Measurements from ENCODE around the gene TMEM161A. TPM values are rescaled to one million over a fixed set of nuclear protein-coding genes. Genes with fewer than 3 reads are reported as not detected.

TMEM161A gene
- total RNA-seq, 1 donor from 2014 or later = 24.5 TPM

DNA sequence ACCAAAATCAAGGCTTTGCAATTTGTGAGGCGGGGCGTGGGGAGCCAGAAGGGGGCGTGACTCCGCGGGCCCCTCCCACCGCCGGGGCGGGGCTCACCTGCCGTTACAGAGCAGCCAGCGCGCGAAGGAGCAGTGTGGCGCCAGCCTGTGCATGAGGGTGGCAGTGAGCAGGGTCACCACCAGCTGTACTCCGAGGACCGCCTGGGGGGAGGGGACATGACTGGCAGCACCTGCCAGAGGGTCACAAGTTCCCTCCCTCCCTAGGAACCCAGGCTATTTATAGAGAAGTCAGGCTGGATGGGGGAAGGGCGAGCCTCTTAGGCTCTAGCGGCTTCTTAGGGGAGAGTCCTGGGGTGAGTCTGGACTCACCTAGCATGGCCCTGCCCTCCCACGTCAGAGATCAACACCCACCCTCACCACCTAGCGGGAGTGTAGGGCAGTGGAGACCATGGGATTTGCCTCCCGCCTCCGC lies 3.6 kb downstream of the TMEM161A start:
- no peaks in the 10 kb centered on the region for H3K36me3 ChIP-seq (ENCODE audit: control insufficient read depth, insufficient read depth, low read length)
- TF ChIP-seq, protein P1, sequence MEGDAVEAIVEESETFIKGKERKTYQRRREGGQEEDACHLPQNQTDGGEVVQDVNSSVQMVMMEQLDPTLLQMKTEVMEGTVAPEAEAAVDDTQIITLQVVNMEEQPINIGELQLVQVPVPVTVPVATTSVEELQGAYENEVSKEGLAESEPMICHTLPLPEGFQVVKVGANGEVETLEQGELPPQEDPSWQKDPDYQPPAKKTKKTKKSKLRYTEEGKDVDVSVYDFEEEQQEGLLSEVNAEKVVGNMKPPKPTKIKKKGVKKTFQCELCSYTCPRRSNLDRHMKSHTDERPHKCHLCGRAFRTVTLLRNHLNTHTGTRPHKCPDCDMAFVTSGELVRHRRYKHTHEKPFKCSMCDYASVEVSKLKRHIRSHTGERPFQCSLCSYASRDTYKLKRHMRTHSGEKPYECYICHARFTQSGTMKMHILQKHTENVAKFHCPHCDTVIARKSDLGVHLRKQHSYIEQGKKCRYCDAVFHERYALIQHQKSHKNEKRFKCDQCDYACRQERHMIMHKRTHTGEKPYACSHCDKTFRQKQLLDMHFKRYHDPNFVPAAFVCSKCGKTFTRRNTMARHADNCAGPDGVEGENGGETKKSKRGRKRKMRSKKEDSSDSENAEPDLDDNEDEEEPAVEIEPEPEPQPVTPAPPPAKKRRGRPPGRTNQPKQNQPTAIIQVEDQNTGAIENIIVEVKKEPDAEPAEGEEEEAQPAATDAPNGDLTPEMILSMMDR (IDR thresholded peaks at IDR 0.05; ENCODE audit: insufficient read depth, low read length, poor library complexity, severe bottlenecking) = no peak
- no peak for DNase-seq (ENCODE audit: low read depth)
- H3K4me3 ChIP-seq (ENCODE audit: low read depth, low read length) = no peak overlapping the region
- H3K27me3 ChIP-seq (ENCODE audit: control insufficient read depth, insufficient read depth, low read length) = no peaks in the 10 kb centered on the region

DNA sequence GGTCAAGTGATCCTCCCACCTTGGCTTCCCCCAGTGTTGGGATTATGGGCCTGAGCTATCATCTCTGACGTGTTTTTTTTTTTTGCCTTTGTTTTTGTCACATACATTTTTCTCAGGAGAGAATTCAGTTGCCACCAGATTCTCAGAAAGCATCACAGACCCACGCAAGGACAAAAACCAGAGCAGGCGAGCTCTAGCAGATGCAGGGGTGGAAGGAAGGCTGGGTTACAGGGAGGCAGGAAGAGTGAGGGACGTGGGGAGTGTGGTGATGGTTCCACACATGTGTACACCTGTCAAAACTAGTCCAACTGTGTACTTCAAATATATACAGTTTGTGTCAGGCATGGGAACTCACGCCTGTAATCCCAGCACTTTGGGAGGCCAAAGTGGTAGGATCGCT lies 4.3 kb downstream of the TMEM161A start:
- TF ChIP-seq, protein P1 (IDR thresholded peaks at IDR 0.05; ENCODE audit: insufficient read depth, low read length, poor library complexity, severe bottlenecking) = no peak
- Histone ChIP-seq H3K4me3 (ENCODE audit: low read depth, low read length) (no peak overlapping the region), H3K27me3 (ENCODE audit: control insufficient read depth, insufficient read depth, low read length) (no peaks in the 10 kb centered on the region), H3K36me3 (ENCODE audit: control insufficient read depth, insufficient read depth, low read length) (no peaks in the 10 kb centered on the region)
- DNase-seq (ENCODE audit: low read depth) = no peak

DNA sequence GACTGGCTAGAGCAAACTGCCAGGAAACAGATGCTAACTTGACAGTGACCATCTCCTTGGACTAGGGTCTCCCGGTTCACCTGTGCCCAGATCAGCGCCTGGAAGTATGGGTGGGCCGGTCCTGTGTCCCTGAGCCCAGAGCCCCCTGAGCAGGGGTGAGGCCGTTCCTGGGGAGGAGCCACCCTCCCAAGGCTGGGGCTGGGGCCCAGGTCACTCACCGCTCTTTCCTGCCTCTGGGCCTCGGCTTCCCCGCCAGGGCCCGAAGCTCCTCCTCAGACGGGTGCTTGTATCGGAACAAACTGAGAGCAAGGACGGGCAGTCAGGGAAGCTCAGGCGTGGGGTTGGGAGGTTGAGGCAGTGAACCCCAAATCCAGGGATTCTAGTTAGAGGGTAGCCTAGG lies 5.4 kb downstream of the TMEM161A start:
- no peaks in the 10 kb centered on the region for H3K27me3 ChIP-seq (ENCODE audit: control insufficient read depth, insufficient read depth, low read length)
- H3K4me3 ChIP-seq (ENCODE audit: low read depth, low read length) = no peak overlapping the region
- DNase-seq (ENCODE audit: low read depth) = no peak
- TF ChIP-seq, protein P1 (IDR thresholded peaks at IDR 0.05; ENCODE audit: insufficient read depth, low read length, poor library complexity, severe bottlenecking) = no peak
- H3K36me3 ChIP-seq (ENCODE audit: control insufficient read depth, insufficient read depth, low read length) = no peaks in the 10 kb centered on the region

DNA sequence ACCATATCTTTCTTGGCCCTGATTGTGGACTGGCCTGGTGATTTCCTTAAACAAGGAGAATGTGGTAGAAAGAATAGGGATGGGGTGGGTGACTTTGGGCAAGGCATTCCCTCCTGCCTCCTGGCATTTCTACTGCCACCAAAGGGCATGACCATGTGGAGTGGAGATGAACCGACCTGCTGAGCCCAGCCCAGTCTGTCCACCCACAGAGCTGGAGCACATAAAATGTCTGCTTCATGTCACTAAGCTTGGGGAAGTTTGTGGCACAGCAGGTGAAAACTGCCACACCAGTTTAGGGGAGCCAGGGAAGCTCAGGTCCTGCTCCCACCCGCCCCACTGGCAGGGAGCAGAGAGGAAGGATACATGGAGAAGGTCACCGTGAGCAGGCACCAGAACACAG lies 6.3 kb downstream of the TMEM161A start:
- no peaks in the 10 kb centered on the region for H3K27me3 ChIP-seq (ENCODE audit: control insufficient read depth, insufficient read depth, low read length)
- no peak for DNase-seq (ENCODE audit: low read depth)
- no peaks in the 10 kb centered on the region for H3K36me3 ChIP-seq (ENCODE audit: control insufficient read depth, insufficient read depth, low read length)
- no peak overlapping the region for H3K4me3 ChIP-seq (ENCODE audit: low read depth, low read length)
- TF ChIP-seq, protein P1 (IDR thresholded peaks at IDR 0.05; ENCODE audit: insufficient read depth, low read length, poor library complexity, severe bottlenecking) = no peak

- H3K4me3 ChIP-seq (ENCODE audit: low read depth, low read length) = no peak overlapping the region
- TF ChIP-seq, protein P1 (IDR thresholded peaks at IDR 0.05; ENCODE audit: insufficient read depth, low read length, poor library complexity, severe bottlenecking) = no peak
- H3K36me3 ChIP-seq (ENCODE audit: control insufficient read depth, insufficient read depth, low read length) = no peaks in the 10 kb centered on the region
- no peak for DNase-seq (ENCODE audit: low read depth)
- no peaks in the 10 kb centered on the region for H3K27me3 ChIP-seq (ENCODE audit: control insufficient read depth, insufficient read depth, low read length)
These were observed 12.2 kb downstream of the TMEM161A start for GRCh38 chr19:19126102-19126501.

GRCh38 chr19:19123386-19123785 lies 14.9 kb downstream of the TMEM161A start:
- no peaks in the 10 kb centered on the region for H3K27me3 ChIP-seq (ENCODE audit: control insufficient read depth, insufficient read depth, low read length)
- DNase-seq (ENCODE audit: low read depth) = no peak
- TF ChIP-seq, protein P1 (IDR thresholded peaks at IDR 0.05; ENCODE audit: insufficient read depth, low read length, poor library complexity, severe bottlenecking) = no peak
- no peak overlapping the region for H3K4me3 ChIP-seq (ENCODE audit: low read depth, low read length)
- H3K36me3 ChIP-seq (ENCODE audit: control insufficient read depth, insufficient read depth, low read length) = no peaks in the 10 kb centered on the region
